ENCODE results near the gene BTBD9. TPM values are rescaled to one million over a fixed set of nuclear protein-coding genes. Genes with fewer than 3 reads are reported as not detected.

BTBD9 gene
- total RNA-seq, 6 experiments from 2014 or later: 4.5 to 7.5 (median 5.7) TPM

- no peaks in the 10 kb centered on the region for H3K27me3 ChIP-seq
- DNase-seq (no peak), ATAC-seq (no peak)
- intact Hi-C loops (cut with DNase I): no loop called here
- H3K4me3 ChIP-seq: no peak overlapping the region
- WGBS (ENCODE audit: insufficient coverage, low coverage, low lambda C conversion rate, missing lambda C conversion rate): 92% methylated on average over 6 of the region's 6 CpGs
- no peak overlapping the region for H3K27ac ChIP-seq
- H3K4me1 ChIP-seq: no peaks in the 10 kb centered on the region
- no peaks in the 10 kb centered on the region for H3K9me3 ChIP-seq
- TF ChIP-seq POLR2A (IDR thresholded peaks at IDR 0.05): no peak
- TF ChIP-seq CTCF (IDR thresholded peaks at IDR 0.05): no peak
- H3K36me3 ChIP-seq: peaks cover 0 to 4% (median 0%) of the 10 kb centered on the region in 4 donors
Measured at GRCh38 chr6:38587766-38588362, 51.9 kb downstream of the BTBD9 start.

- Histone ChIP-seq H3K9me3 (no peaks in the 10 kb centered on the region), H3K27me3 (no peaks in the 10 kb centered on the region), H3K27ac (no peak overlapping the region), H3K36me3 (no peaks in the 10 kb centered on the region), H3K4me3 (no peak overlapping the region), H3K4me1 (no peaks in the 10 kb centered on the region)
- 97% methylated on average over 4 of the region's 6 CpGs for WGBS (ENCODE audit: insufficient coverage, low coverage, low lambda C conversion rate, missing lambda C conversion rate)
- no peak for TF ChIP-seq POLR2A (IDR thresholded peaks at IDR 0.05)
- no peak for TF ChIP-seq CTCF (IDR thresholded peaks at IDR 0.05)
- DNase-seq (no peak), ATAC-seq (no peak)
- intact Hi-C loops (cut with DNase I): no loop called here
Measured at GRCh38 chr6:38586992-38587391, 52.7 kb downstream of the BTBD9 start.

- no peaks in the 10 kb centered on the region for H3K9me3 ChIP-seq
- ATAC-seq (no peak), DNase-seq (no peak)
- H3K36me3 ChIP-seq: peaks cover 0 to 6% (median 0%) of the 10 kb centered on the region in 4 donors
- no peak overlapping the region for H3K4me3 ChIP-seq
- TF ChIP-seq POLR2A (IDR thresholded peaks at IDR 0.05) (no peak), CTCF (IDR thresholded peaks at IDR 0.05) (no peak)
- no peak overlapping the region for H3K27ac ChIP-seq
- H3K4me1 ChIP-seq: no peaks in the 10 kb centered on the region
- 88% methylated on average over 2 of the region's 2 CpGs for WGBS (ENCODE audit: insufficient coverage, low coverage, low lambda C conversion rate, missing lambda C conversion rate)
- no peaks in the 10 kb centered on the region for H3K27me3 ChIP-seq
- intact Hi-C loops (cut with DNase I): no loop called here
Measured at GRCh38 chr6:38584731-38585130, 55.0 kb downstream of the BTBD9 start.

GRCh38 chr6:38583523-38583922 is 56.2 kb downstream of the BTBD9 start:
- no peak overlapping the region for H3K27ac ChIP-seq
- 88% methylated on average over 1 of the region's 1 CpG for WGBS (ENCODE audit: insufficient coverage, low coverage, low lambda C conversion rate, missing lambda C conversion rate)
- H3K36me3 ChIP-seq: peaks cover 0 to 7% (median 0%) of the 10 kb centered on the region in 4 donors
- H3K4me3 ChIP-seq: no peak overlapping the region
- ATAC-seq (no peak), DNase-seq (no peak)
- intact Hi-C loops (cut with DNase I): no loop called here
- no peaks in the 10 kb centered on the region for H3K27me3 ChIP-seq
- no peaks in the 10 kb centered on the region for H3K4me1 ChIP-seq
- H3K9me3 ChIP-seq: no peaks in the 10 kb centered on the region
- TF ChIP-seq CTCF (IDR thresholded peaks at IDR 0.05) (no peak), POLR2A (IDR thresholded peaks at IDR 0.05) (no peak)
